A172 (cell line): Measurements from ENCODE around the gene IFIT1. TPM values are rescaled to one million over a fixed set of nuclear protein-coding genes. Genes with fewer than 3 reads are reported as not detected.
"Not testable (repeated sequence)": the region's sequence is repeated elsewhere in the genome, so short reads cannot be mapped to it uniquely, and the experiment has no call there.

Experiments
- DNase-seq: peaks from one replicate; pipeline ENCODE4 v3.0.0-alpha.2; 2015; ENCODE audit warnings: low spot score
- total RNA-seq: library from RNA; depleted of rRNA; stranded (reverse); fragments of >200 nt; shearing (Covaris generic); gene quantifications from 2 replicates; pipeline ENCODE4 v1.2.3, GENCODE V29; 2014

IFIT1 gene
- total RNA-seq, 1 experiment from 2014 or later: 22.9 TPM

DNA sequence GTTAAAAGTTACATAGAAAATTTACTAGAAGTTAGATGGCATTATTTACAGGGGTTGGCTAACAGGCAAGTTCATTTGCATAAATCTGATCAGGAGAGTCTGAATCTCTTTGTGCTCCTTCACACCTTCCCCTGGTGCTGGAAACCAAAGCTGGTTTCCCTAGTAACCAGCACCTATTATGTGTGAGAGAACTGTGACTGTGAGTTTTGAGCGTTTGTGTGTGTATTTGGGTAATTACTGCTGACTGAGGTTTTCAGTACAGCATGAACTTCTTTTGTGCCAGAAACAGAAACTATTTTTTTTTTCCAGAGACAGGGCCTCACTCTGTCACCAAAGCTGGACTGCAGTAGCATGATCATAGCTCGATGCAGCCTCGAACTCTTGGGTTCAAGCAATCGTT is 24.9 kb upstream of the IFIT1 start:
- no peak for DNase-seq

DNA sequence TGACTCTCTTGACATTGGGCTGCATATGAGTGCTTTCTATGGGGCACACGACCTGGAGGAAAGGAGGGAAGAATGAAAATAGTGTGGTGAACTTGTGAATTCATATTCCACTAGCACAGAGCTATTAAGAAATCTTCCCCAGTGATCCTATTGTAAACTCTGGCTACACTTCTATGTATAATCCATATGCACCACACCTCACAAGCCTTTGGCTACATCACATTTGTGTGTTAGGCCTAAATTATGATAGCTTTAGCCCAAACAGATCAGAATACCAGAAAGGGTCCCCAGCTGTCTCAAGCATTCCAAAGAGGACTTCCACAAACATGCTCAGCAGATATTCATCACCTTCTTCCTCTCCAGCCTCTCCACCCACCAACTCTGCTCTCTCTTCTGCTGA is 24.3 kb upstream of the IFIT1 start:
- DNase-seq: no peak

DNA sequence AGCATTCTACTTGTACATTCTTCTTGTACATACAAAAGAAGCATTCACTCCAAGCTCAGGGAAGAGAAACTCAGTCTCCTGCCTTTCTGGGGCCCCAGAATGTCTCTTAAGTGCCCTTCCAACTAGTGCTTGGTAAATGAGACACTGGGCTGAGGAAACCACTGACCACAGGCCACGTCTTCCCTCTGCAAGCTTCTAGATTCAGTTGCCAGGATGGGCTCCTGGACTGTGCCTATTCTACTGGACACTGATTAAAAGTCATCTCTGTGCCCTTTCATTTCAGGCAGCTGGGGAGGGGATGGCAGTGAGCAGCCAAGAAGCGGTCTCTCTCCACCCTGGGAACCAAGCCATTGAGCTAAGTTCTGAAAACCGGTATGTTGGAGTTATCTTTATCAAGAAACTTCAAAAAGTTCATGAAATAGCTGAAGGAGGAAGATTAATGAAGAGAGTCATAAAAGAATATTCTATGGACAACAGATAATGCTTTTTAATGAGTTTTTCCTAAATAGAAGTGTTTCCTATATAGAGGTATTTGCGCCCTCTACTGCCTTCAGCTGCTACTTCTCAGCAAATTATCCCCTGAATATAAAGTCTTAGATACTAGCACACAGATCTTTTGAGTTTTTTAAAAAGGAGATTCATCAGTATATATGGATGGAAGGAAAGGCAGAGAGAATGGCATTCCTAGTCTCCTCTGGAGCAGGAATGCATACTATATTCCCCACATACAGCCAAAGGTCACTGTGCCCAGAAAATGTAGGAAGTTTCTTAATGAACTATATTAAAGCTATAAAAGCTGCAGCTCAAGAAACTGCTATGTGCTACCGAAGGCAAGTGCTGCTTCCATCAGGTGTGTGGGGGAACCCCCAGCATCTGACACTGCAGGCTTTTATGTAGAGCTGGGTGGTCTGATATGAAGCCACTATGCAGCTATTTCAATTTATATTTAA is 23.0 kb upstream of the IFIT1 start:
- DNase-seq: peak; percentile 51

DNA sequence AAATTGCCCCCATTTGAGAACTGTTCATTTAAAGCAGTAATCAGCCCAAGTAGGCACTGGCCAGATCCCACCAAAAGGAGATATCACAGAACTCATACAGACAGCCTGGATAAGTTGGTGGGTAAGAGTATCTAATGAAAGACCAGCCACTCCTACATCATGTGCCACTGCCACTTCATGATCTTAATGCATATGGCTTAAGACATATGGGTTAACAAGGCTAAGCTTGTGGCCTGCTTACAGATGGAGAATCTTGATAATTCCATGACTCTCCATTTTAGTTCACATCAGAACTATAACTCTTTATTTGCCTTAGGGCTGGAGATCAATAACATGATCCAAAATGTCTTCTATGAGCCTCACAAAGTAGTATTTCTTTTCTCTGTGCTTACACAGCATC is 21.3 kb upstream of the IFIT1 start:
- no peak for DNase-seq

DNA sequence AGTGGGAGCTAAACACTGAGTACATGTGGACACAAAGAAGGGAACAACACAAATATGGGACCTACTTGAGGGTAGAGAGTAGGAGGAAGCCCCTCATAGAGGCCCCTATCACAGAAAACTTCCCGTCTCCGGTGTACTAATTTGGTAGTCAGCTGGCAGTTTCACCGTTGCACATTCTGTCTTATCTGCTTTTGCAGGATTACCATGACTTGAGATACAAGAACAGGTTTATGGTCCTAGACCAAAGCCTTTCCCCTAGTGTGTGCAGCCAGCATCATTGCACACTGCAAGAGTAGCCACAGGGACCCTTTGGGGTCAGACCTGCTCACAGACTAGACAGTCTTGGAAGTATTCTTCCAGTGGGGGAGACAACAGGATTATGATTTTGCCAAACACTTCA is 20.4 kb upstream of the IFIT1 start:
- DNase-seq: no peak

DNA sequence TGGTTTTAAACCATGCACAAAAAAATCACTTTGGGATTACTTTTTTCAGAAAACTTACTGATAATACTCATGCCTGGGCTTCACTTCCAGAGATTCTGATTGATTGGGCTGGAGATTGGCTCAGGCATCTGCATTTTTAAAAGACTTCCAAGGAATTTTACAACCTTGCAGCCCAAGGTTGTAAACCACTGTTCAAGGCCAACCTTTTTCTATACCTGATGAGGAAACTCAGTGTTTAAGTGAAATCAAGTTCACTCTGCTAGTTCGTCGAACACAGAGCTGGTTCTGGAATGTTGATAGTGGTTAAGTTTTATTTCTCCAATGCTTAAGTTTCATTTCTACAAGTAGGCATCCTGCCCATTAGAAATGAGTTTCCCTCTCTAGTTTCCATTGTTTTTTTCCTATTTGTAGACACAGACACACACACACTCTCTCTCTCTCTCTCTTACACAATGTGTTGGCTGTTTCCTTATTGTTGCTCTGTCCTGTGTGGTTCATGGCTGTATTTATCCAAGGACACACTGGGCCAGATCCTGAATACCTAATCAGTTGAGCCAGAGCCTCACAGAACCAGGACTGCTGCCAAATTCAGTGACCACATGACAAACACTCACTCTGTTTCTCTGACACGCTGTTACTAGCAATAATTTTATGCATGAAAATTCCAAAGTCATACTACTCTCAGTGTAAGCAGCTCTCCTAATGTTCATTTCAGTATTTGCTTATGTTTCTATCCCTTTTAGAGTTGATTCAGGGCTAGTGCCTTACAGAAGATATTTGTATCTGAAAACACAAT is 18.3 kb upstream of the IFIT1 start:
- DNase-seq: peak; percentile 68

DNA sequence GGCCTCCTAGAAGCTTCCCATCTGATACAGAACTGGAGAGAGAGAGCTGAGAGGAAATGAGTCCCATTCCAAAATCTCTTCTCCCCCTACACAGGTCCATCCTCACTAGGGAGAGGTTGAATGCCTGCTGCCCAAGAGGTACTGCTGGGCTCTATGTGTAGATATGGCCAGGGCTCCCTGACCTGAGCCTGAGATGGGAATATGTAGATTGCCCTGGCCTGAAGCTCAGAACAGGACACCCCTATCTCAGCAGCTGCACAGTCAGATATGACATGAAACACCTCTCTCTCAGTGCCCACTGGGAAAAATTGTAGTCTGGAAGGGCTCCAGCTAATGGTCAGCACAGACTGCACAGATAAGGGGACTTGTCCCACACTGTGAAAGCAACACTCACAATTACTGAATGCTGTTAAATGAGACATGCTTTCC is 17.7 kb upstream of the IFIT1 start:
- DNase-seq: no peak

DNA sequence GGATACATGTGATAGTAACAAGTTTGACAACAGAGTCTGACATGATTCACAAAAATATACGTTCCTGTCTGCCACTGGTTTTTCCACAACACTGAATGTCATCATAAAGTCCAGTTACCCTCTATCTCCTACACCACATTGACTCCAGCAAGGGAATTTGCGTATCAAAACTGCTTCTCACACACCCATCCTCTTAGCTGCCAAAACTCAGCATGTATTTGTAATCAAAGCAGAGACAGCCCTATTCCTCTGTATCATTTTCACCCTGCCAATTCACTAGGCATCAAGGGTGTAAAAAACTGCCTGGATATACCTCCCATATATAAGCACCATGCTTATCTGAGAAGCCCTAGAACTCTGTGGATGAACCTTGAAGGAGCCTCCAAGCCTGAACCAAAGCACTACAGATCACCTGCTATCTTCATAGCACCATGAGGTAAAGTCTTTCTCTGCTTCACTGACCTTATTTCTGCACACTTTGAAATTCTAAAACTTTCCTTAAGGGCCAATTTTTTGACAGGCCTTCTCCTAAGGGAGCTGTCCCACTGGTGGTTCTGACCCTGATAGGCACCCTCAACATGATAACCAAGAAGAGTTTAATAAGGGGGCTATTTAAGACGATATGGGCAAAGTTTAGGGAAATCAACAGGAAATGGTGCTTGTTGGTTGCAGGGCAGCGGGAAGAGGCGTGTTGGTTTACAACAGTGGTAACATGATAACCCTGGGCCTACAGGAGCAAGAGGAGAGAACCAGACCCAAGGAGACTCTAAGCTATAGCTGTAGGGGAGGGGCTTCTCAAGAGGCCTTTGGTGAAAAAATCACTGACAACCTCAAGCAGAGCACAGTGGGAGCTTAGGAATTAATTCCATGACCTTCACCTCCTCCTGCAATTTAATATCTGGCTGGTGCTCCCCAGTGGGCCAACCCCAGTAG is 14.5 kb upstream of the IFIT1 start, which contains the start of gene IFIT1B:
TSS of gene IFIT1B (plus strand) at position 352 of the 933 bp plus-strand sequence. CDS start at position 432, 80 bp downstream.
- DNase-seq: no peak

DNA sequence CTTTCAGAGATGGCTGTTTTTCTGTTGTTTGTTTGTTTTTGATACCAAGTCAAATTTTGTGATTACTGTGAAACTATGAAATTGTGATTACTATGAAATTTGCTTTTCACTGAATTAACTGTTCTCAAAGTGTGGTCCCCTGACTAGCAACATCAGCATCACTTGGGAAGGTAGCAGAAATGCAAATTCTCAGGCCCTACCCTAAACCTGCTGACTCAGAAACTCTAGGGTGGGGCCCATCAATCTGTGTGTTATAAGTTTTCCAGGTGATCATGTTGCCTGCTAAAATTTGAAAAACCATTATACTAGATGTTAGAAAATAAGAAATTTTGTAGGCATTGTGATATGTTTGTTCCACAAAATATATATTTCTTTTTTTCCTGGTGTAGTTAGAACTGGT is 13.3 kb upstream of the IFIT1 start:
- DNase-seq: no peak

DNA sequence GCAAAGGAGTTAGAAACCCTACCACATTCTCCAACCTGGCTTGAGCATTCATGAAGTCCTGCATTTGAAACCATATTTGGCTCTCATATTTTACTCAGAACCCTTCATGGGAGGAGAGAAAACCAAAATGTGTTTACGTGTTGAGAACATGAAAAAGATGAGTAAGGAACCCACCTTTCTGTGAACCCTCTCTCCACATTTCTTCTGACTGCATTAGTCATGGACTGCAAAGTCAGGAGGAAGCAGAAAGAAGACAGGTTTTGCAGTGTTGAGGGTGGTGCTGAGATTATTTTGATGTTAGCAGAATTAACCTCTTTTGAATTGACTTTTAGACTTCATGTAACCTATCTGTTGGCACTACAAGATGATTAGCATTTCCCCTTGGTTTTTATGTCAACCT is 9.7 kb upstream of the IFIT1 start:
- DNase-seq: no peak

DNA sequence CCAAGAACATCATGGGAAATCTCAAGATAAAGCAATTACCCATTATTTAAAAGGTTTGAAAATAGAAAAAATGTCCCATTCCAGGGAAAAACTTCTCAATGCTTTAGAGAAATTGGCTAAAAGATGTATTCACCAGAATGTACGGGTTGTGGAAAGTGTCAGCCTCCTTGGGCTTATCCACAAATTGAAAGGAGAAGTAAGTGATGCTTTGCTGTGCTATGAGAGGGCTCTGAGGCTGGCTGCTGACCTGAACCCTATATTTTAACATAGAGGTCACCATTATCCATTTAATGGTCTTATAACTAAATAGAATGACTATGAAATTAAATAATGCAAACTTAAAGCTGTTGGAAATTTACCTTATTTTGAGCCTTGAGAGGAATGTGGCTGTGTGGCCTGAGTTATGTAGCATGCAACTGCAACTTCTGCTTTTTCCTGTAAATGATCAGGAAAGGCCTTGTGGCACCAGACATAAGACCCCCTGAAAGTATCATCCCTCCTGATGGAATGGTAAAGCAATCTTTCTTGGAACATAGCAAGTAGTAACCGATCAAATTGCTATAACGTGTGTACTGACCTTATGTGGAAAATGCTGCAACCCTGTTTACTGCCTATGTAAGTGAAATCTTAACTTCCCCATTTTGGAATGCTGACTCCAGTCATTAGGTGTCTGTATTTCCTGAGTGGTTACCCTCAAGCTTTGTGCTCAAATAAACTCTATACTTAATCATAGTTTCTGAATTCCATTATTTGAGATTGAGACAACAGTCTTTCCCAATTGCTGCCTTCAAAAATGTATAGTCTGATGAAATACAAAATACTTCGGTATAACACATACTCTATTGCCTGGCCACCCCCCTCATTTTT is 7.7 kb upstream of the IFIT1 start:
- no peak for DNase-seq

DNA sequence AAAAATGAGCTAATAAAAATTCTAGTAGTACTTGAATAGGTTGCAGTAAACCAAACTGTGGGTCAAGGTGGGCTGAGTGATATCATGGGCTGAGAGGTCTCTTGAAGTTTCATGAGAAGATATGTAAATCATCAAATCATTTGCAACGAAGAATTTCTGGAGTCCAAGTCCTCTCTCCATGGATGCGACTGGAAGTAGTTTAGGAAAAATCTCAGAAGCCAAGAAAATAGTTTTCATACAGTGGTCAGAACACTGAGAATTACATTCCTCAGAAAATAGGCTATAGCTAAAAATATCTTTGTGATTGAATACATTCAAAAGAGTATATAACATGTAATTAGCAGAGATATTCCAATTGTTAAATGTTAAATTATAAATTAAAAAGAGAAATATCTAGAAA is 3.6 kb upstream of the IFIT1 start:
- no peak for DNase-seq

DNA sequence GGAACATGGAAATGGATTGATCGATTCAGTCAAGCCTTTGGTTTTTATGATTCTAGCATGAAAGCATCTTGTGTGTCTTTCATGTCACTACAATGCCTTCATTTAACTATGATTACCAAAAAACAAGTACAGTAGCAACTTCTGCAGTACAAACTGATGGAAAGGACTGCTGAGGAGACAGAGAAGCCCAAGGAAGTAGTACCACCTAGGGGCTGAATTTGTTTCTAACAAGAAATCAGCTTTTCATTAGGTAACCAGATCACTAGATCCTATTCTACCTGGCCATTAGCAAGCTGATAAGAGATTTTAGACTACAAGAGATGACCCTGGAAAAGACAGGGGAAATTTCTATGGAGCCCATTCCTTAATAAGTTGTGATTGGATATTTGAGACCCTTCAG is 3.2 kb upstream of the IFIT1 start:
- DNase-seq: peak; percentile 55

DNA sequence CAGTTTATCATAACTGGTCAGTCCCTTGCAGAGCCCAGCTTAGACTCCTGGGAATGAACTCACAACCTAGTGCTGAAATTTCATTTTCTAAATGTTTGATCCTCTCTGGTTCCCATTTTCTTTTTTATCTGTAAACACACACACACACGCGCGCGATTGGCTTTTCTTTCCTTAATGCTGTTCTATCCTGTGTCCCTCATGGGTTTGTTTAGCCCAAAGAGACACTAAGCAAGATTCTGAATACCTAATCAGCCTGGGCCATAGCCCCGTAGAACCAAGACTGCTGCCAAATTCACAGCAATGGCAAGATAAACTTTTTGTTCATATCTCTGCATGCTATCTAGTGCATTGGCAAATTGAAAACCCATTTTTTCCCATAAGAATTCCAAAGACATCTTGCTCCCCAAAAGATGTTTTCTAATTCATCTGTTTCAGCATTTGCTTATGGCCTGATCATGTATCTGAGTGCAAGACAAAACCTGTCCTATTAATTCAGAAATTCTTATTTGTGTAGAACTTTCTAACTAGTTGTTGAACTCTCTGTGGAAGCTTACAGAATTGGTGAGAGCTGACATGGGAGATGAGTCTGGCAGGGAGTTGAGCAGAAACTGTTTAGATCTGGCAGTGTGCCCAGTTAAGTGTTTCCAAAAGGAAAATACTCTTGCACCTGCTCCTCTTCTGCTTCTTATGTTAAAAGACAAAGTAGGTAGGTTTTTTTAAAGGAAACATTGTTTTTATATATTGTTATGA is 1.8 kb upstream of the IFIT1 start:
- DNase-seq: no peak

DNA sequence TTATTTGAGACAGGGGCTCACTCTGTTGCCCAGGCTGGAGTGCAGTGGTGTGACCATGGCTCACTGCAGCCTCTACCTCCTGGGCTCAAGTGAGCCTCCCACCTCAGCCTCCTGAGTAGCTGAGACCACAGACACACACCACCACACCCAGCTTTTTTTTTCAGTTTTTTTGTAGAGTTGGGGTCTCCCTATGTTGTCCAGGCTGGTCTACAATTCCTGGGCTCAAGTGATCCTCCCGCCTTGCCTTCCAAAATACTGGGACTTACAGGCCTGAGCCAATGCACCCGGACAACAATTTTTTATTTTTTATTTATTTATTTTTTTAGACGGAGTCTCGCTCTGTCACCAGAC is 1.2 kb upstream of the IFIT1 start:
- DNase-seq: not testable (repeated sequence)

DNA sequence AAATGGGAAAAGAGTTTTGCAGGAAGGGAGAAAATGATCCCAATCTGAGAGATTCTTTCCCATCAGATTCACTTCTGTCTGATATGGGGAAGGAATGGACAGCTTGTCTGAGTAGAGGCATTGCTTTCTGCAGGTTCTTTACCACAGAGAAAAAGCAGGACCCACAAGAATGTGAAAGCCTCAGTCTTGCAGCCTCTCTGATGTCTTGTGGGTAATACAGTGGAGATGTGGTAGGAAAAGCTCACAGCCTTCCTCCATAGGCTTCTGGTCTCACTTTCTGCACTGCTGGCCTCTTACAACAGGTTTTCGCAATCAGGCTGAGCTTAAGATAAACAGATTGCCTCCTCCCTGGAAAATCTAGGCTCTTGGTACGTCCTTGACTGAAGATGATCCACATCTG is 551 bp downstream of the IFIT1 start:
- DNase-seq: peak; percentile 31

DNA sequence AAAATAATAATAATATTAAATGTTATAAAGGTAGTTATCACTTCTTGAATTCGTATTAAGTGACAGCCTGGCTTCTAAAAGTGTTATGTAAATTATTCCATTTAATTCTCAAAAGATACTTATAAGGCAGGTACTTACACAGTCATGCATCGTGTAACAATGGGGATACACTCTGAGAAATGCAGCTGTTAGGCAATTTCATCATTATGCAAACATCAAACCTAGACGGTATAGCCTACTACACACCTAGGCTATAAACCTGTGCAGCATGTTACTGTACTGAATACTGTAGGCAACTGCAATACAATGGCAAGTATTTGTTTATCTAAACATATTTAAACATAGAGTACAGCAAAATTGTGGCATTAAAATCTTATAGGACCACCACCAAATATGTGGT is 1.5 kb downstream of the IFIT1 start:
- no peak for DNase-seq

DNA sequence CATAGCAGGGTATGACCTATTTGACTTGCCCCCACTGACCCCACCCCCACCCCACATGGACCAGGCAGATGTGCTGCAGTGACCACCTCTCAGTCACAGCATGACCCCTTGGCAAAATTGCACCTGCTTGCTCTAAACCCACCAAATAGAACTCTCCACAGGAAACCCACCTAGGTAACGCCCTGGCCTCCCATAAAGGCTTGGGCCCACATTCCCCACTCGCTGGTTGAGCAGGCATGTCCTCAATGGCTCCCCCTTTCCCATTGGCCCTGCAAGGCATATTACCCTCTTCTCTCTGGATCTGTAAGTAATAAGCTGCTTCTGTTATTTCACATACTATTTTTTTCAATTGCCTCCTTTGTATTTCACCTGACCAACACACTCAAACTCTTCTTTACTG is 2.7 kb downstream of the IFIT1 start:
- DNase-seq: no peak

DNA sequence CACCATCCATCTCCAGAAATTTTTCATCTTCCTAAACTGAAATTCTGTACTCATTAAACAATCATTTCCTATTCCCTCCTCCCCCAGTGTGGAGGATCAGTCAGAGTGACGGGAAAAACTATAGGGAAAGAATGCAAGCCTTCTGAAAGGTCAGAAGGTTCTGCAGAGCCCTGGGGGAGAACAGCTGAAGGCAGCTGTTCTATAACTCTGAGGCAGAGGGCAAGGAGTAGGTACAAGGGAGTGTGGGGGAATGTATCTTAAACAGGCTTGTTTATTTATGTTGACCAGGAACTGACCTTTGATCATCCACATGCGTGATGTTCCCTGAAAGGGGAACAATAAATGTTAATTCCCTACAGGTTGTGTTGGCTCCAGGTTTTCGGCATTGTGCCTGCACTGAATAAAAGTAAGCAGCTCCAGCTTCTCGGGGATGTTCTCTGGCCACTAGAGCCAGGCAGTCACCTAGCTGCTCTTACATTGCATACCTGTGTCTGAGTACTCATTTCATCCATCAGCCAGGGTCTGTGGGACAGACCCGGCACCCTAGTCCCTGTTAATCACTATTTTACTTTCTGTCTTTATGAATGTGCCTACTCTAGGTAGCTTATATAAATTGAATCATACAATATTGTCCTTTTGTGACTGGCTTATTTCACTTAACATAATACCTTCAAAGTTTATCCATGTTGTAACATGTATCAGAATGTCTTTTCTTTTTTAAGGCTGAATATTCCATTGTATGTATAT is 5.8 kb downstream of the IFIT1 start:
- no peak for DNase-seq
